MCF 10A (cell line): ENCODE results near the gene GLIS2. TPM values are rescaled to one million over a fixed set of nuclear protein-coding genes. Genes with fewer than 3 reads are reported as not detected.
"Not testable (repeated sequence)": the region's sequence is repeated elsewhere in the genome, so short reads cannot be mapped to it uniquely, and the experiment has no call there.

Experiments
- BruUV-seq: library from RNA; stranded (reverse); fragments of 400-500 nt; replicated peaks from 2 replicates; lab custom pipeline; 2021; lab: Mats Ljungman, UMichigan
- CTCF ChIA-PET: fragments of 300-600 bp; sonication (Branson Sonifier 250); formaldehyde crosslinking; extraction: SDS; loops from one replicate; lab custom pipeline; 2021; ENCODE audit warnings: antibody characterized with exemption, inconsistent platforms; lab: Yijun Ruan, JAX
- POLR2A ChIA-PET: fragments of 300-600, 350-650 bp; sonication (Branson Sonifier 250); formaldehyde crosslinking; extraction: SDS; loops from one replicate; lab custom pipeline; 2020; ENCODE audit warnings: antibody characterized with exemption, inconsistent platforms; lab: Yijun Ruan, JAX
- DNase-seq: peaks from one replicate; pipeline ENCODE4 v3.0.0-alpha.2; 2018; ENCODE audit not compliant: unreplicated experiment
- H3K27ac Mint-ChIP-seq: one replicate; pipeline ENCODE4 v1.8.0; 2022; ENCODE audit warnings: mild to moderate bottlenecking, low read depth, mixed read lengths; ENCODE audit not compliant: unreplicated experiment
- H3K27me3 Mint-ChIP-seq: one replicate; pipeline ENCODE4 v1.8.0; 2022; ENCODE audit warnings: mixed read lengths; ENCODE audit not compliant: insufficient read depth, unreplicated experiment
- H3K36me3 Mint-ChIP-seq: one replicate; pipeline ENCODE4 v1.8.0; 2022; ENCODE audit warnings: mild to moderate bottlenecking, moderate library complexity, mixed read lengths; ENCODE audit not compliant: insufficient read depth, unreplicated experiment
- H3K4me1 Mint-ChIP-seq: one replicate; pipeline ENCODE4 v1.8.0; 2022; ENCODE audit warnings: mixed read lengths; ENCODE audit not compliant: insufficient read depth, unreplicated experiment
- H3K4me3 Mint-ChIP-seq: one replicate; pipeline ENCODE4 v1.8.0; 2022; ENCODE audit warnings: mild to moderate bottlenecking, moderate library complexity, mixed read lengths; ENCODE audit not compliant: unreplicated experiment
- H3K9me3 Mint-ChIP-seq: one replicate; pipeline ENCODE4 v1.8.0; 2022; ENCODE audit warnings: mixed read lengths; ENCODE audit not compliant: unreplicated experiment
- CTCF ChIP-seq: fragments of 200-600 bp; IDR thresholded peaks from one replicate; pipeline ENCODE4 v1.8.0; 2022; ENCODE audit warnings: antibody characterized with exemption, mild to moderate bottlenecking; ENCODE audit not compliant: unreplicated experiment
- intact Hi-C: fragments of 100-400 bp; cut with micrococcal nuclease; formaldehyde crosslinking; loops from 2 replicates; pipeline ENCODE4 v1.14.1; 2022
- total RNA-seq: library from RNA; stranded (reverse); gene quantifications from 2 replicates; pipeline ENCODE4 v1.2.3, GENCODE V29; 2022

The GLIS2 gene
- total RNA-seq, 1 experiment from 2014 or later: 14.7 TPM

GRCh38 chr16:4330277-4330874 lies 14.5 kb downstream of the GLIS2 start:
- CTCF ChIA-PET: interaction anchor here (0.6 to 6.2 kb wide), 18 partner anchors 9 to 551 kb away, joined by 3 to 94 read pairs (median 4); no protein-coding TSS in a partner anchor
- peaks cover 15% of the 10 kb centered on the region for H3K36me3 Mint-ChIP-seq
- H3K9me3 Mint-ChIP-seq: no peaks in the 10 kb centered on the region
- H3K4me3 Mint-ChIP-seq: no peak overlapping the region
- DNase-seq: peak; percentile 76
- peak; percentile 98 for TF ChIP-seq CTCF
- no peaks in the 10 kb centered on the region for H3K27me3 Mint-ChIP-seq
- no peaks in the 10 kb centered on the region for H3K4me1 Mint-ChIP-seq
- intact Hi-C loops: loop anchor here (1.0 to 5.0 kb wide), 6 partner anchors 21 to 348 kb away; no protein-coding TSS in a partner anchor
- no peak overlapping the region for H3K27ac Mint-ChIP-seq
- POLR2A ChIA-PET: interaction anchor here (0.8 to 1.4 kb wide), 7 partner anchors 9 to 76 kb away, joined by 3 to 6 read pairs (median 4); partner anchors contain the start of gene TFAP4
- no TSS peak for BruUV-seq

DNA sequence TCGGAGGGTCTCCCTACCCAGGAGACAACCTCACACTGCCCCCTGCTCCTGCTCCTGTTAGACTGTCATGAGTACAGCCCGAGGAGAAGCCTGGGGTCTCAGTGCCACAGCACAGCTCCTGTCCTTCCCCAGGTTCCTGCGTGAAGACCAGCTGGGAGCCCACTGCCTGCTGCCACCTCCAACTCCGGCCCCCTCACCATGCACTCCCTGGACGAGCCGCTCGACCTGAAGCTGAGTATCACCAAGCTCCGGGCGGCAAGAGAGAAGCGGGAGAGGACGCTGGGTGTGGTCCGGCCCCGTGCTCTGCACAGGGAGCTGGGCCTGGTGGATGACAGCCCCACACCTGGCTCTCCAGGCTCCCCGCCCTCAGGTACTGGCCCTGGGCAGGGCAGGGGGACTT lies 16.2 kb downstream of the GLIS2 start:
- POLR2A ChIA-PET: interaction anchor here (0.6 kb wide), 1 partner anchor 76 kb away, joined by 3 read pairs; no protein-coding TSS in a partner anchor
- CTCF ChIA-PET: interaction anchor here (0.6 to 6.2 kb wide), 11 partner anchors 10 to 350 kb away, joined by 3 to 94 read pairs (median 8); no protein-coding TSS in a partner anchor
- no peak overlapping the region for H3K27ac Mint-ChIP-seq
- no peak for TF ChIP-seq CTCF
- no peaks in the 10 kb centered on the region for H3K27me3 Mint-ChIP-seq
- peaks cover 29% of the 10 kb centered on the region for H3K36me3 Mint-ChIP-seq
- no peaks in the 10 kb centered on the region for H3K4me1 Mint-ChIP-seq
- no TSS peak for BruUV-seq
- intact Hi-C loops: loop anchor here (5.0 kb wide), 1 partner anchor 80 kb away; no protein-coding TSS in a partner anchor
- H3K9me3 Mint-ChIP-seq: no peaks in the 10 kb centered on the region
- no peak overlapping the region for H3K4me3 Mint-ChIP-seq
- DNase-seq: no peak

- no peak for TF ChIP-seq CTCF
- H3K9me3 Mint-ChIP-seq: no peaks in the 10 kb centered on the region
- DNase-seq: no peak
- no peaks in the 10 kb centered on the region for H3K27me3 Mint-ChIP-seq
- intact Hi-C loops: loop anchor here (5.0 kb wide), 1 partner anchor 80 kb away; no protein-coding TSS in a partner anchor
- H3K27ac Mint-ChIP-seq: no peak overlapping the region
- no TSS peak for BruUV-seq
- H3K4me1 Mint-ChIP-seq: no peaks in the 10 kb centered on the region
- H3K4me3 Mint-ChIP-seq: no peak overlapping the region
- ChIA-PET POLR2A (no interaction called here), CTCF (interaction anchor here (0.6 to 6.2 kb wide), 11 partner anchors 9 to 350 kb away, joined by 3 to 94 read pairs (median 6); no protein-coding TSS in a partner anchor)
- peaks cover 34% of the 10 kb centered on the region for H3K36me3 Mint-ChIP-seq
Measured at GRCh38 chr16:4332623-4333307, 16.9 kb downstream of the GLIS2 start.

DNA sequence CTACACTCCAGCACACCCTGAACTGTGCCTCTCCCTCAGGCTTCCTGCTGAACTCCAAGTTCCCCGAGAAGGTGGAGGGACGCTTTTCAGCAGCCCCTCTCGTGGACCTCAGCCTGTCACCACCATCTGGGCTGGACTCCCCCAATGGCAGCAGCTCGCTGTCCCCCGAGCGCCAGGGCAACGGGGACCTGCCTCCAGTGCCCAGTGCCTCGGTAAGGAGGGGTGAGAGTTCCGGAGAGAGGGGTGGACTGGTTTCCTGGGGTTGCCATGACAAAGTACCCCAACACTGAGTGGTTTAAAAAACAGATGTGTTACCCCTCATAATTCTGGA lies 17.4 kb downstream of the GLIS2 start:
- ChIA-PET POLR2A (no interaction called here), CTCF (interaction anchor here (0.6 to 6.2 kb wide), 5 partner anchors 9 to 79 kb away, joined by 3 to 94 read pairs (median 13); no protein-coding TSS in a partner anchor)
- H3K36me3 Mint-ChIP-seq: peaks cover 37% of the 10 kb centered on the region
- intact Hi-C loops: loop anchor here (5.0 kb wide), 1 partner anchor 81 kb away; no protein-coding TSS in a partner anchor
- H3K27ac Mint-ChIP-seq: no peak overlapping the region
- no peak for DNase-seq
- no peaks in the 10 kb centered on the region for H3K27me3 Mint-ChIP-seq
- H3K4me3 Mint-ChIP-seq: no peak overlapping the region
- no peak for TF ChIP-seq CTCF
- BruUV-seq: no TSS peak
- H3K9me3 Mint-ChIP-seq: no peaks in the 10 kb centered on the region
- no peaks in the 10 kb centered on the region for H3K4me1 Mint-ChIP-seq

GRCh38 chr16:4333714-4334113 lies 17.8 kb downstream of the GLIS2 start:
- H3K4me1 Mint-ChIP-seq, DNase-seq, H3K9me3 Mint-ChIP-seq, H3K4me3 Mint-ChIP-seq, POLR2A ChIA-PET, BruUV-seq, H3K27ac Mint-ChIP-seq, H3K27me3 Mint-ChIP-seq: not testable (repeated sequence)
- CTCF ChIA-PET: interaction anchor here (1.6 to 6.2 kb wide), 3 partner anchors 44 to 80 kb away, joined by 5 to 94 read pairs (median 13); no protein-coding TSS in a partner anchor
- intact Hi-C loops: loop anchor here (5.0 kb wide), 1 partner anchor 81 kb away; no protein-coding TSS in a partner anchor
- peaks cover 41% of the 10 kb centered on the region for H3K36me3 Mint-ChIP-seq
